Measurements from ENCODE around the gene TRPC4.

TRPC4 gene

GRCh38 chr13:37766502-37766901 lies 103.1 kb downstream of the TRPC4 start:
- Histone ChIP-seq H3K9me3 (ENCODE audit: insufficient read depth, low read depth, low read length) (no peaks in the 10 kb centered on the region), H3K4me1 (ENCODE audit: insufficient read depth, low read length, poor library complexity, severe bottlenecking) (no peaks in the 10 kb centered on the region), H4K20me1 (ENCODE audit: insufficient read depth, low read length, poor library complexity, severe bottlenecking) (no peaks in the 10 kb centered on the region), H2AFZ (ENCODE audit: low read length) (no peak overlapping the region), H3F3A (ENCODE audit: low read depth) (no peaks in the 10 kb centered on the region), H3K4me2 (ENCODE audit: low read depth, low read length, poor library complexity, severe bottlenecking) (no peak overlapping the region), H3K79me2 (ENCODE audit: insufficient read depth, low read length) (no peaks in the 10 kb centered on the region), H3K9me2 (replicated peaks; ENCODE audit: low read depth, low read length) (no peaks in the 10 kb centered on the region), H3K4me3 (ENCODE audit: low read length, poor library complexity, severe bottlenecking) (no peak overlapping the region), H3K36me3 (ENCODE audit: insufficient read depth, low read length) (no peaks in the 10 kb centered on the region), H3K27me3 (ENCODE audit: insufficient read depth, low read length, poor library complexity, severe bottlenecking) (no peaks in the 10 kb centered on the region), H3K9ac (ENCODE audit: low read depth, low read length, poor library complexity, severe bottlenecking) (no peak overlapping the region)
- no peak for TF ChIP-seq EZH2phosphoT487 (IDR thresholded peaks at IDR 0.05; ENCODE audit: borderline replicate concordance)
- no peak for TF ChIP-seq CTCF (conservative IDR thresholded peaks at IDR 0.05; ENCODE audit: low read length)

GRCh38 chr13:37755349-37755748 lies 114.2 kb downstream of the TRPC4 start:
- Histone ChIP-seq H3K79me2 (ENCODE audit: insufficient read depth, low read length) (no peaks in the 10 kb centered on the region), H3K27me3 (ENCODE audit: insufficient read depth, low read length, poor library complexity, severe bottlenecking) (no peaks in the 10 kb centered on the region), H3K36me3 (ENCODE audit: insufficient read depth, low read length) (no peaks in the 10 kb centered on the region), H3K9me3 (ENCODE audit: insufficient read depth, low read depth, low read length) (no peaks in the 10 kb centered on the region), H4K20me1 (ENCODE audit: insufficient read depth, low read length, poor library complexity, severe bottlenecking) (no peaks in the 10 kb centered on the region), H3K9ac (ENCODE audit: low read depth, low read length, poor library complexity, severe bottlenecking) (no peak overlapping the region), H3K4me2 (ENCODE audit: low read depth, low read length, poor library complexity, severe bottlenecking) (no peak overlapping the region), H3K4me1 (ENCODE audit: insufficient read depth, low read length, poor library complexity, severe bottlenecking) (no peaks in the 10 kb centered on the region), H2AFZ (ENCODE audit: low read length) (no peak overlapping the region), H3F3A (ENCODE audit: low read depth) (no peaks in the 10 kb centered on the region), H3K4me3 (ENCODE audit: low read length, poor library complexity, severe bottlenecking) (no peak overlapping the region), H3K9me2 (replicated peaks; ENCODE audit: low read depth, low read length) (no peaks in the 10 kb centered on the region)
- TF ChIP-seq CTCF (conservative IDR thresholded peaks at IDR 0.05; ENCODE audit: low read length) (no peak), EZH2phosphoT487 (IDR thresholded peaks at IDR 0.05; ENCODE audit: borderline replicate concordance) (no peak)

- H3K27me3 ChIP-seq (ENCODE audit: insufficient read depth, low read length, poor library complexity, severe bottlenecking), result no peaks in the 10 kb centered on the region
- no peak for TF ChIP-seq EZH2phosphoT487 (IDR thresholded peaks at IDR 0.05; ENCODE audit: borderline replicate concordance)
- no peak for TF ChIP-seq CTCF (conservative IDR thresholded peaks at IDR 0.05; ENCODE audit: low read length)
- H3F3A ChIP-seq (ENCODE audit: low read depth), result no peaks in the 10 kb centered on the region
- H3K9me2 ChIP-seq (replicated peaks; ENCODE audit: low read depth, low read length), result no peaks in the 10 kb centered on the region
- H4K20me1 ChIP-seq (ENCODE audit: insufficient read depth, low read length, poor library complexity, severe bottlenecking), result no peaks in the 10 kb centered on the region
- H3K4me1 ChIP-seq (ENCODE audit: insufficient read depth, low read length, poor library complexity, severe bottlenecking), result no peaks in the 10 kb centered on the region
- H2AFZ ChIP-seq (ENCODE audit: low read length), result no peak overlapping the region
- H3K36me3 ChIP-seq (ENCODE audit: insufficient read depth, low read length), result no peaks in the 10 kb centered on the region
- H3K4me2 ChIP-seq (ENCODE audit: low read depth, low read length, poor library complexity, severe bottlenecking), result no peak overlapping the region
- no peak overlapping the region for H3K4me3 ChIP-seq (ENCODE audit: low read length, poor library complexity, severe bottlenecking)
- no peaks in the 10 kb centered on the region for H3K79me2 ChIP-seq (ENCODE audit: insufficient read depth, low read length)
- no peak overlapping the region for H3K9ac ChIP-seq (ENCODE audit: low read depth, low read length, poor library complexity, severe bottlenecking)
- no peaks in the 10 kb centered on the region for H3K9me3 ChIP-seq (ENCODE audit: insufficient read depth, low read depth, low read length)
Measured at GRCh38 chr13:37753776-37754175, 115.8 kb downstream of the TRPC4 start.
